ENCODE measurements around the gene SMIM30.
"Not testable (repeated sequence)": the region's sequence is repeated elsewhere in the genome, so short reads cannot be mapped to it uniquely, and the experiment has no call there.

SMIM30 gene, protein sequence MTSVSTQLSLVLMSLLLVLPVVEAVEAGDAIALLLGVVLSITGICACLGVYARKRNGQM

DNA sequence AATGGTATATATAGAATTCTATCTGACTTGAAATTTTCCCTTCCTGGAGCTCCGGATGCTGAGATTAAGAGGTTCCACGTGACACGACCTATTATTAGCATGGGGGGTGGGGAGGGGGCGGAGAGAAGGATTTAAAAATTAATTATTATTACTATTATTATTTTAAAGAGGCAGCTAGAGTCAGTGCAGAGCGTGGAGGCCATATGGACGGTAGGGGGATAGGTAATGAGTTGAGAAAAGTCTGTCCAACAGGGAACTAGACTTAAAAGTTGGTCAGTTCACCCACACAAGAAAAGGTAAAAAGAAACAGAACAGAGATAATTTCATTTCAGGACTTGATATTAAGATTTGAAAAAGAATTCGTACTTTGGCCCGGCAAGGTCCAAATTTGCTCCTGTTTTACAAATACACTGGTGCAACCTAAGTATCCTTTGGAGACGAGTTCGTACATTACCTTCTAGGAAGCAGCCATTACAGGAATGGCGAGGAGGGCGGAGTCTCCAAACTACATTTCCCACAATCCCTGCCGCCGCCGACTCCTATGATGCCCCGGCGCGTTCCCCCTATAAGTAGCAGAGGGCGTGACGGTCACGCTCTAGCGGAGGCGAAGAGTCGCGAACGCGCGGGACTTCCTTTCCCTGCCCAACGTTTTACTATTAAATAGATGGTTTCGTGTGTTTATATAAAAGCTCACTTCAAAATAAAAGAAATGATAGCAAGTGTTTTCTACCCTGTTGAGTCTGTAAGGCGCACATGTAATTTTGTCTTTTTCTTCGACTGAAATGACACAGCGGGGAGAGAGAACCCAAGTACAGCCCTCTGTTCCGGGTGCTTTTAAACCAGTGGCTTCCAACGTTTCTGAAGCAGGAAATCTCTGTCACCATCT, at the start of gene SMIM30:
TSS of gene SMIM30 (minus strand) at position 481 of the 886 bp plus-strand sequence. CDS start 976 bp downstream, outside the sequence.
- DNase-seq, result peak; percentile 59

DNA sequence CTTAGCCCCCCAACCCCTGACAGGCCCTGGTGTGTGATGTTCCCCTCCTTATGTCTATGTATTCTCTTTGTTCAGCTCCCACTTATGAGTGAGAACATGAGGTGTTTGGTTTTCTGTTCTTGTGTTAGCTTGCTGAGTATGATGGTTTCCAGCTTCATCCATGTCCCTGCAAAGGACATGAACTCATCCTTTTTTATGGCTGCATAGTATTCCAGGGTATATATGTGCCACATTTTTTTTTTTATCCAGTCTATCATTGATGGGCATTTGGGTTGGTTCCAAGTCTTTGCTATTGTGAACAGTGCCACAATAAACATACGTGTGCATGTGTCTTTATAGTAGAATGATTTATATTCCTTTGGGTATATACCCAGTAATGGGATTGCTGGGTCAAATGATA, 47.8 kb upstream of the SMIM30 start:
- not testable (repeated sequence) for DNase-seq

DNA sequence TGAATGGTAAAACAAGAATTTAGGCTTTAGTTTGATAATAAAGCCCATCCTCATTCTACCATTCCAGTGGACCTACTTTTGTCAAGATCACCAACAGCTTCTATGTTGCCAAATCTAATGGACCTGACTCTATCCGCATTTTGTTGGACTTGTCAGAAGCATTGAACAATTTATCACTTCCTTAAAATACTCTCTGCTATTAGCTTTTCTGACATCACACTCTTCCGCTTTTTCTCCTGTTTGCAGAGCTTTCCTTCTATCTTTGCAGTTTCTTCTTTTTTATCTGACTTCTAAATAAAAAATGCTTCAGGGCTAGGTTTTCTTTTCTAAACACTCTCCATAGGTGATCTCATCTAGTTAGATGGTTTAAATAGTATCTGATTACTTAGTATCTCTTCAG, 42.7 kb upstream of the SMIM30 start:
- no peak for DNase-seq

DNA sequence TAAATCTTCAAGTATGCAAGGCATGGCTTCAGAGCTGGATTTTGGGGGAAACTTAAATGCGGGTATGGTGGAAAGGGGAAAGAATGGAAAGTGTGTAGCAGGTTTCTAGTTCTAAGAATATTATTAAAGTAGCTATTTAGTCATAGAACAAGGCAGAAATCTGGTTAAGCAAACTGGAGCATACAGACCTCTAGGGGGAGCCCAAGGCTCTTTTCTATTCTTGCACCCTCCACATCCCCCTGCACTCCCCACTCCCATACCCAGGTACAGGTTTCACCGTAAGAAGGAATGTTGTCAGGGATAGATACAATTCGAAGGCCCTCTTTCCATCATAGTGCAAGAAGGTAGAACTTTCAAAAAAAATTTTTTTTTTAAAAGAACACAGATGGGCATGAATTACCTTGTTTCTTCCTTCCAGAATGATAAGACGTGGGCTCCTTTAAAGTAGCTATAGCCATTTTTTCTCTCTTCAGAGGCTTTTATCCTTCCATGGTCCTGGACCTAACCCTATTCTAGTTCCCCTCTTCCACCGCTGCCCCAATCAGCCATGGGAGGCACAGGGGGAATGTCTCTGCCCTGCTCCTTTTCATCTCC, 41.5 kb upstream of the SMIM30 start:
- no peak for DNase-seq

DNA sequence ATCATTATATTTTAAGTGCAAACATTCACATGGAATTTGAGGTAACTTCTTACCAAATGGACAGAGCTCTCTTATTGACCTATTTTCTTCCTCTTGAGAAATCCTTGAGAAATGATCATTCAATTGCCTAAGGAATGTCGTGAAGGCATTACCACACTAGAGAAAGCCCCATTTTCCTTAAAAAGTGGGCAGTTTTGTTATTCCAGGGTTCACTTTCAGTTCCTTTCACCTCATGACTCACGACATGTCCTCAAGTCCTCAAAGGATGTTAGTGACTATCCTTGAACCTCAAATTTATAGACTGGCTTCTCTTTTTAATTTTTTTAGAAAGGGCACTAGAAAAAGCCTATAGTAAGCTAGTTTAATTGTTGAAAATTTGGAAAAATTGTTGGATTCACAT, 40.4 kb upstream of the SMIM30 start:
- no peak for DNase-seq

DNA sequence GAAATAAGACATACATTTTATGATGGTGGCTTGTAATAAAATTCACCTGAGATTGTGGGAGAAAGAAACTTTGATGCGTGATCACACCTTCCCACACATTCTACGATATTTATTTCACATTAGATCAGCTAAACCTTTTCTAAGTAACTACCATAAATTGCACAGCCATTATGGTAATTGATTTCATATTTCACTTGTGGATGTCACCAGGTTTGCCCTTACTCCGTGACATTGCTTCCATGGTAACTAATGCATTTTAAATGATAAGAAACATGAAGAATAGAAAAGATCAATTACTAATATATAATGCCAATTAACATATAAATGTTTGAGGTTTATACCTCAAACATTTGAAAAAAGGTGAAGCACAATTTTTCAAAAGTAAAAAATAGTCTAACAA, 35.8 kb upstream of the SMIM30 start:
- DNase-seq, result no peak

DNA sequence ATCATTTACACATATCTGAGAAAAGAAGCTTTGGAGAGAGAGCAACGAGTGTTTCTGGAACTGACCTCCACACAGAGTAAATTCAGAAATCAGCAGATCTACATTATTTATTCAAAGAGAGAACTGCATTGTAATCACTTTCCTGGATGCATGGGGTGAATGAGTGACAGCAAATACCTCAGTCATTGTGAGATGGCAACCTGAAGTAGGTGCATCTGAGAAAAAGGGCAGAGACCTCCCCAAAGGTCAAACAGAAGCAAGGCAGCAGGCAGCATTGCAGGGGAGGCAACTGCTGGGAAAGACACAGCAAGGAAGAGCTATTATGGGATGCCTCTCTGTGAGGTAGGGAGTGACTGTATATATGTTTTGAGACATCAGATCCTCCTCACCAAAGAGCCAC, 26.5 kb upstream of the SMIM30 start:
- DNase-seq, result no peak

DNA sequence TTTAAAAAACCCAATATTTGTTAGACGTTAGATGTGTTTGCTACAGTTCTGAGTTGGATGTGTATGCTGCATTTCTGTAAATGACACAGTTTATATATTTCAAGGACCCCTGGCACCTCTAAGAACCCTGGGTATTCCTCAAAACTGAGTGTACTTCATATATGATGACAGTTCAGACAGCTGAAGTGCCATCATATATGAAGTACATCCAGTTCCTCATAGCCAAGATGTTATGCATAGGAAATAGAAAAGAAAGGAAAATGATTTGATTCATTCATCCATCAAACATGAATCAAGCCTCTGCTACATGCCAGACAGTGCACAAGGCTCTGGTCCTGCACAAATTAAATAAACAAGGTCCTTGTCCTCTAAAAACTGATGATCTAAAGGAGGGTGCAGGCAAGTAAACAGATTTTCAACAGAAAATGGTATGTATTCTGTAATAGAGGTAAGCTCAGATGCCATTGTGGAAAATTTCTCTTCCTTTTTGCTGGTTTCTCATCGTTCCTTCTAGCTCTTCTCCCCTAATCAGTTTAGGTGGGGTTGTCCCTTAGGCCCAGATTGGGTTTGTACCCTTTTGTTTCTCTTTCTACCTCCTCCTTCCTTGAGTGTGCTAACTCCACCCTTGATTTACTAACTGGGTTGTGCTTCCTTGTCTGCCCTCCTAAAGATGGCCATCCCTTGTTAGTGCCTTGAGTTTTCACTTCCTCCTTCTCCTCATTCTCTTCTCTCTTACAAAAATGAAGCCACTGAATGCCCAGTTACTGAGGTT, 25.3 kb upstream of the SMIM30 start:
- no peak for DNase-seq

DNA sequence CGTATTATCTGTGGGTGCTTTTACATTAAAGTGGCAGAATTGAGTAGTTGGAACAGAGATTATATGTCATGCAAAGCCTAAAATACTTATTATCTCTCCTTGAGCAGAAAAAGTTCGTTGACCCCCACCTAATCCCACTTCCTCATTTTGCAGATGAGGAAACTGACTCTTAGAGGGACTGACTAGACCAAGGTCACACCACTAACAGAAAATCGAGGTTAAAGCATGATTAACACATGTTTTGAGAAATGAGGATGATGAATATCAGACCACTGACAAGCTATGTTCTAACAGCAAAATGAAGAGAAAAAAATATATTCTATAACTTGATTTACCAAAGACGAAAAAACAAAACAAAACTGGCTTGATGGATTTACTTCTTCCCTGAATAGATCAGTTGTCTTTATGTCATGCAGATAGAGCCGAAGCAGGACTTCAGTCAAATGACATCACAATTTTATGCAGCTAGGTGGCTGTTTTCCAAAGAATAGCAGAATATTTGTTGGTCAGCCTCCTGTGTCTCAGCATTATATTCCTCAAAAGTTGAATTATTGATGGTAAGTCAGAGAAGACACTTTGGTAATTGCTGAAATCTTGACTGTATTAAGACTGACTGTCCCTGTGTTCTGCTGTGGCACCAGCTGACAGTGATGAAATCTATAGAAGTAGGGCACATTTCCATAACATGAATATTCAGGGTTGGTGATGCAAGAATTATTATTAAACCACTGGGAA, 24.2 kb upstream of the SMIM30 start:
- peak; percentile 51 for DNase-seq

DNA sequence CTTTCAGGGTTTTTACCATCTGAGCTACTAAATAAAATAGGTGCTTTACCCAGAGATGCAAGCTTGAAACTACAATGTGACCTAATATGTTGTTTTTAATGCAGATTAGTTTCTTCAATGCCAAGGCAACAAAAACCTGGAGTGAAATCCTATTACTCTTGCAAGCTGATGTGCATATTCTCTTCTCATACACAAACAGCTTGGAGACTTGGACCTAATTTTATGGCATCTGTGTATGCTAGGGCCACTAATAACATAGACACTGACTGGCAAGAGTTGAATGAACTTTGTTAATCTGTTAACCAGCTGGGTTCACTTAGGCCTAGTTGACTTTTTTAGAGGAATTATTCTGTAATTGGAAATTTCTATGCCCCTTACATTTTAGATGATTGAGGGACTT, 23.4 kb upstream of the SMIM30 start:
- no peak for DNase-seq

DNA sequence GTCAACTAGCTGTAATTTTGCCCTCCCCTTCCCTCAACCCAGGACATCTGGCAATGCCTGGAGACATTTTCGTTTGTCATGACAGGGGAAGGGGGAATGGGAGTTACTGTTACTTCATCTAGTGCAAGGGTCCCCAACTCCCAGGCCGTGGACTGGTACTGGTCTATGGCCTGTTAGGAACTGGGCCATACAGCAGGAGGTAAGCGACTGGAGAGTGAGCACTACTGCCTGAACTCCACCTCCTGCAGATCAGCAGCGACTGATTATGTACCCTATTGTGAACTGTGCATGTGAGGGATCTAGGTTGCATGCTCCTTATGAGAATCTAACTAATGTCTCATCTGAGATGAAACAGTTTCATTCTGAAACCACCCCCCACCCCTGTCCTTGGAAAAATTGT, 22.6 kb upstream of the SMIM30 start:
- no peak for DNase-seq

DNA sequence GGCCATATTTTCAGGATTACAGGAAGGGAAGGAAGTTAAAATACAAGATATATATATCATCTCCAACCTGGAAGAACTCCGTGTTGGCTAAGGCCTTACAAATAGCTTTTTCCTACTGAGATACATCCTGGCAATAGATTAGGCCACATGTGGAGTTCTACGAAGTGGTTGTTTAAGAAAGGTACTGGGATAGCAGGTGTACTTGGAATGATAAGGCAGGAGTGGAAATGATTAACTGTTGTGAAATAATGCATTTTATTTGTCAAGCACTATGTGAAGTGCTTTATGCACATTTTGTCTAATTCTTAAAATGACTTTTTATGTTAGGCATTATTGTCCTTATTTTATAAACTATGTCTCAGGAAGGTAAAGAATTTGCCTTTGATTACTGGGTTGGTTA, 18.9 kb upstream of the SMIM30 start:
- no peak for DNase-seq

DNA sequence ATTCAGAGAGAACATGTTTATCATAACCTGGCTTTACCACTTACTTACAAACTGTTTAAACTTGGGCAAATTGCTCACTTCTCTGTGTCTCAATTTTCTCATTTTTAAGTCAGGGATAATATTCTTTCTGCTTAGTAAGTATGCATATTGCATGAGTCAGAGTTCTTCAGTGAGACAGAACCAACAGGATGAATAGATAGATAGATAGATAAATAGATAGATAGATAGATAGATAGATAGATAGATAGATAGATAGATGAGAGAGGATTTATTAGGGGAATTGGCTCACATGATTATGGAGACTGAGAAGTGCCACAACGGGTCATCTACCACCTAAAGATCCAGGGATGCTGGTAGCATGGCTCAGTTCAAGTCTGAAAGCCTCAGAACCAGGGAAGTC, 15.7 kb upstream of the SMIM30 start:
- no peak for DNase-seq

DNA sequence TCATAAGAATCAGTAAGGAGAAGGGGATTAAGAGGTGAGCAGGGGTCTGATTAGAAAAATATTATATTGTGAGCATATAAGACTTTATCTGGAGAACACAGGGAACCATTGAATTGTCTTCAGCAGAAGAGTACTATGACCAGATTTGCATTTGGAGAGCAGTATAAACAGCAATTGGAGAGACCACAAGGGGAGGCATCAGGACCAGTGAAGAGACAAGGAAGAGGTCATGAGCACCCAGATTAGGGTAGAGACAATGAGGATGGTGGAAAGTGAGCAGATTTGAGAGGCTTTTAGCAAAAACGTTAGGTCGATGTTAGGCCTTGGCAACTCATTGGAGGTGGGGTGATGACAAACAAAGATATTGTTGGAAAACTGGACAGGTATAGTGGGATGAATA, 13.0 kb upstream of the SMIM30 start:
- no peak for DNase-seq

DNA sequence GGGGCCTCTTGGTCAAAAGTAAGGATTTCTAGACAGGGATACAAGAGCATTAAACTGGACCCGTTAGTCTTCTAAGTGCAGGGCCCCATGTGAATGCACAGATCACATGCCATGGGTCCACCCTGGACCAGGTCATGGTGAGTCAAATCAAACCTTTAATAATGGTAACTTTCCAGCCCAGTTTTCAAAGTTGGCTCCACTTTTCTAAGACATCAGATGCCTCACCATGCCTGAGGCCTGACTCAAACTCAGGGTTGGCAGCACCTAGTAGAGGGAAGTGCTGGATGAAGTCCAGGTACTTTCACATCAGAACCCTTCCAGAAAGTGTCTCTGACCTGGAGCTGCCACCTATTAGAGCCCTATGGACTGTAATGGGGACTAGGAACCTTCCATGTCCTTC, 9.7 kb upstream of the SMIM30 start:
- DNase-seq, result no peak

DNA sequence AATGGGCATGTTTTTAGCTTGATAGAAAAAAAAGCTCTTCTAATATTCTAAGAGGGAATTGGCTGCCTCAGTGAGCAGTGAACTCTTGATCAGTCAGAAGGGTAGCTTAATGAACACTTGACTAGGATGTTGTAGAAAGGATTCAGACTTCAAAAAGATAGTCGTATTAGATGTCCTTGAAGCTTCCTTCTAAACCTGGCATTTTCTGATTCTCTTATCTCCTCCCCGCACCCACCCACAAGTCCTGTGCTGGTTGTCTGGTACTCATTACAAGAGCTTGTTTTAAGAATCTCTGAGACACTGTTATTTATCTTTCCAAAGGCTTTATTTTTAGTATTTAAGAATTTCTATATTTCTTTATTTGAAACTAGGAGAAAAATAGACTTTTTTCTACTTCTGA, 7.4 kb upstream of the SMIM30 start:
- DNase-seq, result no peak

DNA sequence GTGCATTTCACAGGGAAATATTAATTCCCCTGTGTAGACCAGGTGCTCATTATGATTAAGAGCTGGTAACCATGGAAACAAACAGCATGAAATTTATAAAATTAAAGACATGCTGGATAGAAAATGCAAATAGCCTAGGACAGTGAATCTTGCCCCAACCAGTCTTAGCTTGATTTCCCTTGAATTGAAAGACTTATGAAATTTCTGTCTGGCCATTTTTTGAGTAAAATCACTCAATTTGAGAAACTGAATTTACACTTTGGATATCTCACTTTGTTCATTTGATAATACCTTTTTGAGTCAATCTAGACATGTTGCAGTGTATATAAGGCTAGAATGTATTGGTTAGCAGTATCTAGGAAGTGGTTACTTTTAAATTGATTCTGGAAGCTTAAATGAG, 4.4 kb upstream of the SMIM30 start:
- no peak for DNase-seq

DNA sequence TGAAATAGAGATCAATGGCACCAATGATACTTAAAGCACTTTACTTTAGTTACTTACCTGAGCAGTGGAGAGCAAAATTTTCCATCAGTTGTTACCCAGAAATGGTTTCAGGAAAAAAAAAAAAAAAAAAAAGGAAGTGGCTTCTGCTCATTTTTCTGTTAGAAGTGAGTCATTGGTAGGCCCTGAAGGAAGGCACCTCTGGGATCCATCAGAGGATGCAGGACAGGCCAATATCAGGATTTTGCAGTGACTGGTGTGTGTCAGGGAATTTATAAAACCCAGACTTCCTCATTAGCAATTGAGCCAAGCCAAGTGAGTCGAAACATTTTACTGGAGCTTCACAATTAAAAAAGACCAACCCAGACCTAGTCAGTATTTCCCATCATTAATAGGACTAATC, 2.3 kb upstream of the SMIM30 start:
- DNase-seq, result no peak

DNA sequence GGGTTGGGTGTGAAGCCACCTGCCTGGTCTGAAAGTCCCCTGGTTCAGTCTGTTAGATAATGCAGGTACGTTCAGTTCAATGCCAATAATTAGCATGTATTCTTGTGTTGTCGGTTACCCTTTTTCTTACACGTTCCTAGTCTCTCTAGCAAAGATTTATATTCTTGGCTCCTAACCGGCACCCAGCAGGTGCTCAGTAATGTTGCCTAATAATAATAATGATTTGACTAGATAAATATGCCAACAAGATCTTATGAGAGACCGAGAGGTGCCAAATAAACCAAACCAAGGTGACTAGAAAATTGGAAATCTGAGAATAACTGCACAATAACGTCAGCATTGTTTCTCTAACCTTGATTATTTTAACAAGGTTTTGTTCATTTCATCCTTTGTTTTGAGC, 1.1 kb upstream of the SMIM30 start:
- DNase-seq, result no peak

DNA sequence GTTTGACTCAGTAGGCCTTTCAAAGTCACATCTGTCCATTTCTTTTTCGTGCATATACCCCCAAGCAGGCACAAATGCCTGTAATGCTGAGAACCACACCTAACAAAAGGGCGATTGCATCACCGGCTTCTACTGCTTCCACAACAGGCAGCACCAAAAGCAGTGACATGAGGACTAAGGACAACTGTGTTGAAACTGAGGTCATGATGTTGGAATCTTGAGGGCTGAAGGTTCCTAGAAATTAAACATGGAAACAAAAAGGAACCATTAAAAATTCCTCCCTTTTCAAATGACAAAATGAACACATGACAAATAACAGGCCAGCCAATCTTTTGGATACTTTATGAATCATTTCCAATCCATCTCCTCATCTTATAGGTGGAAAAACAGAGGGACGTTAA, 980 bp downstream of the SMIM30 start:
- not testable (repeated sequence) for DNase-seq

DNA sequence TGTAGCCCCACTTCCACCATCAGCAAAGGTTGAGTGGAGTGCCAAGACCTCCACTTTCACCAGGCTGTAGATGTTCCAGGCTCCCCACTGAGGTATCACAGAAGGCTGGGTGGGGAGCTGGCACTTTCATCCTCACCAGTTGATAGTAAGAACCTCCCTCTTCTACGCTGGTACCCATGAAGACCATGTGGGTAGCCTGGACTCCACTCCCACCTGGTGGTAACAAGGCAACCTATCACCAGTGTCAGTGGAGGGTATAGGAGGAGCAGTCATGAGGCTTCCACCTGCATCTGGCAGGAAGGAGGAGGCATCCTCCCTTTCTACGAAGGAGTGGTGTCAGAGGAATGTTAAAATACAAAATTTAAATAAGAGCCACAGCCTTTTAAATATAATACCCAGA, 4.4 kb downstream of the SMIM30 start:
- no peak for DNase-seq

DNA sequence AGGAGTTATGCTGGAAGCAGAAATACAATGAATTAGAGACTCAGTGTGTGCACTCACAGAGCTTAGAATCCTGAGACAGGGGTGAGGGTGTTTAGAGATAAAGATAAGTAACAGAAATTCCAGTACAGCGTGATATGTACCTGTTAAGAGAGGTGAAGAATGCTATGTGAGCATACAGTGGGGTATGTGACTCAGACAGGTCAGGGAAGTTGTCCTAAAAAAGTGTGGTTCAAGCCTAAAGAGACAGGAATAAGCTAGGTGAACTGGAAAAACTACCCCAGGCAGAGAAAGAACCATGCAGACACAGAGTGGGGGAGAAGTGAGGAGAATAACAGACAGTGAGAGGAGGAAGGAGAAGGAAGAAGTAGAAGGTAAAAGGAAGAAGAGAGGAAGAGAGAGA, 8.6 kb downstream of the SMIM30 start:
- no peak for DNase-seq

DNA sequence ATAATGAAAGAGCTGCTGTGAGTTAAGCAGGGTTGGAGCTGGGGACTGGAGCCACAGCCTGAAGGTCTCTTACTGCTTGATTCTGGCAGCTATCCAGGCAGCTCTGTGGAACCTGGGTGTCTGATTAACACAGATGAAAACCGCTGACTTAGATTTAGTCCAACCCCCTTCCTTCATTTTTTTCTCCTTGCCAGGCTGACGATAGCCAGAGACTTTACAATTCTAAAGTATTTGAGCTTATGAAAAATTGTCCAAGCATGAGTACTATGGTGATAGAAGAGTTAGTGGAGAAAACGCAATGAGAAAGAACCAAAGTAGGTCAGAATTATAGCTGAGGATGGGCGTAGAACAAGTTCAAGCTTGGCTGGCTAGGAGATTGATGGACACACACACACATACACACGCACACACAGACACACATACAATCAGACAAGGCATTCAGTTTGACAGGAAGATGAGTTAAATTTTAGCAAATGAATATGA, 18.2 kb downstream of the SMIM30 start:
- no peak for DNase-seq
